ENCODE results near the gene PSMG4.

PSMG4 gene

DNA sequence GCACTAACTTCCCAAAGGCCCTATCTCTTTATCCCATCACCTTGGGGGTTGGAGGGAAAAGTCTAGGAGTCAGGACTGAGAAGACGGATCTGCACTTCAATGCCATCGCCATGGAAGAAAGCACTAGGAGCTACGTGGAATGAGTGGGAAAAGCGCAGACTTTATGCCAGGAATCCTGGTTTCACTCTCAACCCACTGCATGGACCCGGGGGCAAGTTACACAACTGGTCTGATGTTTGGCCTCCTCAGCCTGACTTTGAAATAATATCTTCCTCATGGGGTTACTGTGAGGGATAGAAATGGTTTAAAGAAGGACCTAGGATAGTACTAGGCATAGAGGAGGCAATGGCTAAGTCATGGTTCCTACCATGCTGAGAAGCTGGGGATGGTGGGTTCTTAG, 13.5 kb upstream of the PSMG4 start:
- intact Hi-C loops (cut with DNase I): loop anchor here (10.0 kb wide), 1 partner anchor 90 kb away; the partner anchor contains the start of gene TUBB2A
- DNase-seq: no peak

DNA sequence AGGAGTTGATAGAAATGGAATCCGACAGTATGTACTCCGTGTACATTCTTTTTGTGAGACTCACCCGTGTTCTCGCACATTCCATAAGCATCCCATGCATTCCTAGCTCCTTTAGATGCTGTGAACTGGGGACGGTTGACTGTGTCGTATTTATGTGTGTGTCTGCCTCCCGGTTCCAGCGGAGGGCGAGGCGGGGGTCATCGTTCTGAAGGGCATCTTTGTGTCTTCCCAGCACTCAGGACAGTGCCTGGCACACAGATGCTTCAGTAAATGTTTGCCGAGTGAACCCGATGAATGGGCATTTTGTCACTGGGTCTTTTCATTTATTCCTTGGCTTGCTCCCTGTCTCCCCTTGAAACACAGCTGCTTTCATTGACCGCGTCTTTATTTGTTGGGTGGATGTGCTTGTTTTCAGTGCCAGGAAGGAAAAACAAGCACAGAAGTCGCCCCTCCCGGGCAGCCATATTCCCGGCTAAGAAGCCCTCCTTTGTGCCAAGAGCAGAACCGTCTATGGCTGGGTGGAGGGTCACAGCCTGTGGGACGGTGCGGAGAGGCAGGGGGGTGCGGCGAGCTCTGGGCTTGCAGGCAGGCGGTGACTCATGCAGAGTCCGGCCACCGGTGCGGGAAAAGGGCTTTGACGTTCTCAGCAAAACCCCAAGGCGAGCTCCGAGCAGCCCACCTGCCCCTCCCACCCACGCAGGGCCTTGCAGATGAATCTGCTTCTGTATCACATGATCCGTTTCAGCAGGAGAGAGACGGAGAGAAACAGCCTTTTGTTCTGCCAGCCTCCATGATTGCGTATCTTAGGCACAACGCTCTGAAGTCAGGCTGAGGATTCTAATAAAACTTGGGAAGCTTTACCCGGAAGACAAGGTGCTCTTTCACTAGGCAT, 11.2 kb upstream of the PSMG4 start:
- intact Hi-C loops (cut with DNase I): loop anchor here (10.0 kb wide), 1 partner anchor 93 kb away; the partner anchor contains the start of gene TUBB2A
- DNase-seq: peak; percentile 75 to 96 (median 88)

DNA sequence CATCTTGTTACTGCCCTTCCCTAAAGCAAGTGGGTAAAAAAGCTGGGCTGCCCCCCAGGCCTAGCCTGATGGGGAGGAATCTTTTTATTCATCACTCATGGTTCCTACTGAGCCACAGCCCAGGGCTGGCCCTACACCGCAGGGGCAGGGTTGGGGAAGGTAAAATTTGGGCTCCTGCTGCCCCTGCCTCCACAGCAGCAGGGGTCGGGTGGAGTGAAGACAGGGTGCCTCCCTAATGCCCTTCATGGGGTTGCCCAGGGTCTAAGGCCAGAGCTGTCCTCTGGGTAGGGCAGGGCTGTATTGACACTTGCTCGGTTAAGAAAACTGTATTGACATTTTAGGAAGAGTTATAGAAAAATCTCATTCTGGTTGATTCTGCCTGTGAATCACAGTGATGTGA, 8.9 kb upstream of the PSMG4 start:
- no peak for DNase-seq
- intact Hi-C loops (cut with DNase I): loop anchor here (2.0 to 10.0 kb wide), 3 partner anchors 95 to 255 kb away; partner anchors contain the start of genes NQO2 and TUBB2A

DNA sequence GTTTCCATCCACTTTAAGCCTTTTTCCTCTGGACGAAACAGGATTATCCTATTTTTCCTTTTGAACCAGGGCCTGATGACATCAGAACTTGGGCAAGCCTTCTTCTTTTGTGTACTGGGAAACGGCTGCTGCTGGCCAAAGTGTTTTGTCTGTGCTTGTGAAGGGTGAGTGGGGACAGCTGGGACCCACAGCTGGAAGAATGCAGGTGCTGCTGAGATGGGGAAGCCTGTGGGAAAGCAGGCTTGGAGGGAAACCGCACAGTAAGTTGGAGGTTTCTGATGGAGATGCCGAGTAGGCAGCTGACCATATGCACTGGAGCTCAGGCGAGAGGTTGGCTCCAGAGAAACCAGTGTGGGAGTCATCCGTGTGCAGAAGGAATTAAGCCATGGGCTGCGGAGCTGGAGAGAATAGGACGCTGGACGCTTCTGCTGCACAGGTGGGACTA, 8.5 kb upstream of the PSMG4 start:
- DNase-seq: peak in 3 of 42 donors; percentile 34 to 58 (median 58)
- intact Hi-C loops (cut with DNase I): loop anchor here (2.0 to 10.0 kb wide), 2 partner anchors 123 to 255 kb away; partner anchors contain the start of gene NQO2

DNA sequence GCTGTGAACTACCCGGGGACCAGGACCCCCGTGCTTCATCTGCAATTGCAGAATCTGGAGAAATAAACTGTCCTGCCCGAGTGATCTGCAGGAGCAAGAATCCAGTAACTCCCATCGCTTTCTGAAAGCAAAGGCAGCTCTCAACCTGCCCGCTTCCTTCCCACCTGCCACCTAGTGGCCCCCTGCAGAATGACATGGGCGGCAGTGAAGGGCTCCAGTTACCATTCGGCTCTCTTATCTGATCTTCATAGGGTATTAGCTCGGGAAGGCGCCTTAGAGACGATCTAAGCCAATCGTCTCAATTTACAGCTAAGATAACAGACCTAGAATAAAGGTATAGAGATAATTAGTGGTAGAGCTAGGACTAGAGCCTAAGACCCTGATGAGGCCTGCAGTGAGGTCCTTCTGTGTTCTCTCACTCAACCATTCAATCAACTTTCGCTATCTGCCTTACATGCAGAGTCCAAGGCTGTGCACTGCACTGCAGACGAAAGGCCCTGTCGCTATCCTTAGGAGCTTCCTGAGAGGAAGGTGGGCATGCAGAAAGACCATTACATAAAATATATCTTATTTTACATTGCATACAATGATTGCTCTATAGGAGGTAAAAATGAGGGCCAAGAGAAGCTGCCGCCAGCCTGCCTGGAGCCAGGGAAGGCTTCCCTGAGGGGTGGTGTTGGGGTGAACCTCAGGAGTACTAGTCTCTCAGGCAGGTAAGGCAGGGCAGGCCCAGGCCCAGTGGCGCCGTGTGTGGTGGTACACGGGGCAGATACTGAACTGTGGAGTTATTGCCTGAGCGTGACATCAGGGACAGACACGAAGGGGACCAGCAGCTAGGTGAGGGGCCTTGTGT, 7.1 kb upstream of the PSMG4 start:
- intact Hi-C loops (cut with DNase I): loop anchor here (2.0 to 10.0 kb wide), 2 partner anchors 125 to 257 kb away; partner anchors contain the start of gene NQO2
- peak; percentile 60 to 95 (median 88) for DNase-seq

DNA sequence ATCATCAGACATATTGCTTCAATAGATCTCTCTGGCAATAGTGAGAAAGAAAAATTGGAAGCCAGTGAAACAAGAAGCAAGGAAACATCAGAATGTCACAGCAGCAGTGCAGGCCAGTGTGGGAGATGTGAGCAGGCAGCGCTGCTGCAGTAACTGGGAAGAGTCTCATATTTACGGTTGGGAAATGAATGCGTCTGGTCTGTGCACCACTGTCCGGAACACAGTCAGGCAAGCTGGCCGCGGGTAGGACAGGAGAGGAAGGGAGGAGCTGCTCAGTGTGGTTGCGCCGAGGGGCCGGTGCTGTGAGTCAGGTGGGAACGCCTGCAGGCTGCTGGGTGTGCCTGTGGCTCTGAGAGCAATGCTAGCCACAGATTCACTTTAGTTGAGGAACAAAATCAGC, 6.4 kb upstream of the PSMG4 start:
- no peak for DNase-seq
- intact Hi-C loops (cut with DNase I): loop anchor here (10.0 kb wide), 1 partner anchor 258 kb away; the partner anchor contains the start of gene NQO2

DNA sequence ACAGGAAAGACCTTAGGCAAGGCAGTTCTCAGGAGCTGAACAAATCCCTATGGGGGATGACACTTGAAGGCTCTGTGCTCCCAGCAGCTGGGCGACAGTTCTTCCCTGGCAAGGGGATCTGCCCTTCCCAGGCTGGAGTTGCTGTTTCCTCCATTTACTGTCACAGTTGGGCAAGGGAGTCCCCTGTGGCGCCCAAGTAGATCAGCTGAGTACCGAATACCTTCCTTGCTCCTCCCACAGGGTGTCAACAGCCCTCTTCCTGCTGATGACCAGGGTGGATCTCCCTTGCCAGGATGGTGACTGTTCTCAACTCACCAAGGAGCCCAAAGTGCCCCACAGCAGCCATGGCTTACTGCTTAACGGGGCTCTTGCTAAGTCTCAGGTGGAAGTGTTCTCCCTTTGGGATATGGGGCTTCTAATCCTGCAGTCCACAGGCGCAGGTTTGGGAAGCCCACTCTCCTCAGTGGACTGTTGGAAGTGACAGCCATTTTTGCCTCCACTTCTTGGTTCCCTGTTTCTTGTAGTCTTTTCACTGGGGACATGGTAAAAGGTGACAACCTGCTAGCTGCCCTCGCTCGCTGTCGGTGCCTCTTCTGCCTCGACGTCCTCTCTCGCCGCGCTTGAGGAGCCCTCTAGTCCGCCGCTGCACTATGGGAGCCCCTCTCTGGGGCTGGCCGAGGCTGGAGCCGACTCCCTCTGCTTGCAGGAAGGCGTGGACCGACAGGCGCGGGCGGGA, 5.7 kb upstream of the PSMG4 start:
- intact Hi-C loops (cut with DNase I): loop anchor here (10.0 kb wide), 1 partner anchor 258 kb away; the partner anchor contains the start of gene NQO2
- DNase-seq: no peak

DNA sequence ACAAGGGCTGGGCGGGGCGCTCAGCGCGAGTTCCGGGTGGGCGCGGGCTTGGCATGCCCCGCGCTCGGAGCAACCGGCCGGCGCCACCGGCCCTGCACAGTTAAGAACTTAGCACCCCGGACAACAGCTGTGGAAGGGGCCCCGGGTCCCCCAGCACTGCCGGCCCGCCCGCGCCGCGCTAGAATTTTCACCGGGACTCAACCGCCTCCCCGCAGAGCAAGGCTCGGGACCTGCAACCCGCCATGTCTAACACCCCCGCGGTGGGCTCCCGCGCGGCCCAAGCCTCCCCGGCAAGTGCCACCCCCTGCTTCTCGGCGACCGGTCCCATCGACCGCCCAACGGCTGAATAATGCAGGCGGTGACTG, 5.2 kb upstream of the PSMG4 start:
- DNase-seq: no peak

DNA sequence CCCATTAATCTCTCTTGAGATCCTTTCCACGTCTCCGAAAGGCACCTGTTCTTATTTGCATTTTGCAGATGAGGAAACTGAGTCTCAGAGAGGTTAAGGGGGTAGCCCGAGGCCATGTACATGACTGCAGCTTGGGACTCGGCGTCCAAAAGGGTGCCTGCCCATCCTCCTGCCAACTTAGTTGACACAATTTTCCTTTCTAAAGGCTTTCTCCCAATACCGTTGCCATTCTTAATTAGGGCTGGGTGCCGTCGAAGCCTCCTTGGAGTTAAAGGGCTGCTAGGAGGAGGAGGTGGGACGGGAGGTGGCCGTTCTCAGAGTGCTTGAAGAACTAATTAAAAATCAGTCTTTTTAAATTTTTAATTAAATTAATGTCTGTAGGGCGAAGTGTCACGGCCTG, 546 bp upstream of the PSMG4 start:
- intact Hi-C loops (cut with DNase I): loop anchor here (10.0 kb wide), 1 partner anchor 263 kb away; the partner anchor contains the start of gene NQO2
- DNase-seq: no peak

More for the DNA sequence above, 5.2 kb upstream of the PSMG4 start:
- intact Hi-C loops (cut with DNase I): loop anchor here (10.0 kb wide), 1 partner anchor 259 kb away; the partner anchor contains the start of gene NQO2

DNA sequence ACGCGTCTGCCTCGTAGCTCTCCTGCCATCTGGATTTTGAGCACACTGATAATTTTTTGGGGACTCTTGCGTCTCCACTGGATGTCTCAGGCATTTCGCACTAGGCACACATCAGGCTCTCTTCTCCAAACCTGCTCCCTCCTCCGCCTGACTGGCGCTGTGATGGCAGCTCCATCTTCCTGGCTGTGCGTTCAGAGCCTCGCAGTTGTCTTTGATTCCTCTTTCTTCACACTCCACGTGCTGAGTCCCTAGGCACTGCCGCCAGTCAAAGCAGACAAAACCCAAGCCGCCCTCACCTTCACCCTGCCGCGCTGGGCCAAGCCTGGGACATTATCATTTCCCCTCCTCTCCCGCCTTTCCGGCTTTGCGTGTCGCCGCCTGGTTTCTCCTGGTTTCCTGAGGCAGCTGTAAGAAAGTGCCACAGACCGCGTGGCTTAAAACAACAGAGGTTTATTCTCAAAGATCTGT, 778 bp downstream of the PSMG4 start:
- peak in 37 of 42 donors; percentile 27 to 81 (median 56) for DNase-seq
- intact Hi-C loops (cut with DNase I): loop anchor here (10.0 kb wide), 1 partner anchor 265 kb away; the partner anchor contains the start of gene NQO2

DNA sequence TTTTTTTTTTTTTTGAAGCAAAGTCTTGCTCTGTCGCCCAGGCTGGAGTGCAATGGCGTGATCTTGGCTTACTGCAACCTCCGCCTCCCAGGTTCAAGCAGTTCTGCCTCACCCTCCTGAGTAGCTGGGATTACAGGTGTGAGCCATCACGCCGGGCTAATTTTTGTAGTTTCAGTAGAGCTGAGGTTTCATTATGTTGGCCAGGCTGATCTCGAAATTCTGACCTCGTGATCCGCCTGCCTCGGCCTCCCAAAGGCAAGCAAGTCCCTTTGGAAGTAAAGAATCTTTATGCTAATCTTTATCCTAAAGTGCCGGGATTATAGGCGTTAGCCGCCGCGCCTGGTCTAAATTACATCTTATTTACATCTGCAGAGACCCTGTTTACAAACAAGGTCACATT, 1.5 kb downstream of the PSMG4 start:
- DNase-seq: no peak
- intact Hi-C loops (cut with DNase I): no loop called here

DNA sequence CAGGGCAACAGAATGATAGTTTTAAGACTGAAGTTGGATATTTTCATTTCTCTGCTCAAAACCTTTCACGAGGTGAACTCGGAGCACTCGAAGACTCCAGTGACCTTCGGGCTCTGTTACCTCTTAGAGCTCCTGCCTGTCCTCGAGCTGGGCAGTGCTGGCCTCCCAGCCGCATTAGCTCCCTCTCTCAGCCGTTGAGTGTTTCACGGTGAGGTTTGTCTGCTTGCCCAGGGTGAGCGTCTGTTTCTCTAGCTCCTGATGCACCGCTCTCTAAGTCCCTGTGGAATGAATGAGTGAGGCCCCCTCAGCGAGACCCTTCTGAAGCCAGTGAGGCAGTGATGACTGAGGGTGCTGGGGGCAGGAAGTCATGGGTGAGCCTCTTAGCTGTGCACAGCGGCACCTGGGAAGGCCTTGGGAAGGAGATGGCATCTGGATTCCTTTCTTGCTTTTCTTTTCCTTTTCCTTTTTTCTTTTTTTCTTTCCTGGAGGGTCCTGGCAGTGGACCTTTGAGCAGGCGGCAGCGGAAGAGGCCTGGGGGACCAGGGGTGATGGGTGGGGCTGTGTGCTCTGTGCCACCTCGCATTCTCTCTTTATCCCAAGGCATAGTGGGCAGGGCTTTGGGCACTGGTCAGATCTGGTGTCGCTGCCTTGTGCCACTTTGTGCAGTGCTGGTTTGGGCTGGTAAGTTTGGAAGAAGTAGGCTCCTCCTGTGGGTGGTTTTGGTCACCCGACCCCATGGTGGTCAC, 2.2 kb downstream of the PSMG4 start:
- no peak for DNase-seq
- intact Hi-C loops (cut with DNase I): no loop called here

DNA sequence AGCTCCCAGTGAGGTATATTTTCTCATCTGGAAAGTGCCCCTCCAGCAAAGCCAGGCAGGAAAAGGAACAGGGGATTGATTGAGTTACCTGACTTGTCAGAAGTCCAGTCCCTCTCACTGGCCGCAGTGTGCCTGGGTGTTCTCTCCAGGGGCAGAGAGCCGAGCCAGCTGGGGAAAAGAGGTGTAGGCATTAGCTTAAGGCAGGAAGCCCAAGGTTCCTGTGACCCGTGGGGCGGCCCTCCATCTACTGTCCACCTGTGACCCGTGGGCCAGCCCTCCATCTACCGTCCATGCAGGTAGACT, 2.7 kb downstream of the PSMG4 start:
- intact Hi-C loops (cut with DNase I): no loop called here
- no peak for DNase-seq

DNA sequence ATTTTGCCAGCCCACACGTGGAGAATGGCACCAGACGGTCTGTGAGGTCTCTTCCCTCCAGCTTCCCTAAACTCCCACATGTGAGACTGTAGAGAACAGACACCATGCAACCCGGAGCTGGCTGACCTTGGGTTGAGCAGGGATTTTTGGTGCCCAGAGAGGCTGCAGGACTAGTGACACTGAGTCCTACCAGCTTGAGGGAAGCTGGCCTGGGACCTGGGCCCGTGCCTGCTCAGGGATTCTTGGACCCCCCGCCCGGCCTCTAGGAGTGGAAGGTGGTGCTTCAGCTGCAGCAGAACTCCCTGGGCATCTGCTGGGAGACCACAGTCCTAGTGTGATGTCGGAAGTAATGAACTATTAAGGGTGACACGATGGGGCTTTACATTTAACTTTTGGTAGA, 3.2 kb downstream of the PSMG4 start:
- no peak for DNase-seq
- intact Hi-C loops (cut with DNase I): no loop called here

DNA sequence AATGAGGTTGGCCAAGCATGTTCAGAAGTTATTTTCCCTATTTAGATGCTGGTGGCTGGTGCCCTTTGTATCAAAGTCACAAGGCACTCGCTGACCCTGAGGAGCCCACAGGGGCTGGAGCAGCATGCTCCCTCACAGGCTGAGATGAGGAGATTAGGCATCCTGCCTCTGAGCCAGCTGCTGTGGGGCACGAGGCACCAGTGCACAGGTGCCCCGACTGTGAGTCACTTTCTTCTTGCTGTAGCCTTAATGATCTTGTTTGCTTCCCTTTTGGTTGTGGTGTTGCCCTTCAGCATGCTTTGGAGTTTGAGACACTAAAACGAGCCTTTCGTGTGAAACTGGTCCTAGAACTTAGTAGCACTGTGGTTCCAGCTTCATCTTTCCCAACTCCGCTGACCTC, 4.3 kb downstream of the PSMG4 start:
- DNase-seq: no peak
- intact Hi-C loops (cut with DNase I): no loop called here

DNA sequence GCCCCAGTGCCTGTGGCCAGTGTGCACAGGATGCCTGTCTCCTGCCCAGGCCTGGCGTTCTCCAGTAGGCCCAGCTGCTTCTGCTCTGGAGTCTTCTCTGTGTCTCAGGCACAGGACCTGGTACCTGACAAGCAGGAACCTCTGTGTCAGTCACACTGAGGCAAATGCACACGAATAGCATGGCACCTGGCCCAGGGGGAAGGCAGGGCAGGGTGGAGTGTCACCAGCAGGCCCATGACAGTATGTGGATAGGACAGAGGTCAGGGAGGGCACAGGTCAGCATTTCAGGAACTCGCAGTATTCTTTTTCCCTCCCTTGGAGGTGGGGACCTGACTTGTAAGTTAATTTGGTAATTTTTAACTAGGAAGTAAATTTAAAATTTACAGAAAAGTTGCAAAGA, 5.6 kb downstream of the PSMG4 start:
- intact Hi-C loops (cut with DNase I): no loop called here
- no peak for DNase-seq

DNA sequence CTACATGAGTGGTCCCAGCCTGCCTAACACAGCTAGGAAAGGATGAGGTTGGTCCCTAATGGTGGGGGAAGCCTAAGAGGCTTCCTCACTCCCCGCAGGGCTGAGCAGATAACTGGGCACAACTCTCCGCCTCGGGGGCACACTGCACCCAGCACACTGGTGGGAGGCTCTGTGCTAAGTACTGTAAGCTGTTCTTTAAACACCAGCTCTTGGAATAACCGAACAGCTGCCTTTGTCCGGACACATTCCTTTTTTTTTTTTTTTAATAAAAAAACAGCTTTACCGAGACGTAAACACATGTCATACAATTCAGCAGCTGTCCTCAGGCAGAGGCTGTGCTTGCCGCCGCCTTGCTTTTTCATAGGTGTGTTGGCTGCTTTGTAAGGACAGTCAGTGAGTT, 6.9 kb downstream of the PSMG4 start:
- intact Hi-C loops (cut with DNase I): no loop called here
- no peak for DNase-seq

DNA sequence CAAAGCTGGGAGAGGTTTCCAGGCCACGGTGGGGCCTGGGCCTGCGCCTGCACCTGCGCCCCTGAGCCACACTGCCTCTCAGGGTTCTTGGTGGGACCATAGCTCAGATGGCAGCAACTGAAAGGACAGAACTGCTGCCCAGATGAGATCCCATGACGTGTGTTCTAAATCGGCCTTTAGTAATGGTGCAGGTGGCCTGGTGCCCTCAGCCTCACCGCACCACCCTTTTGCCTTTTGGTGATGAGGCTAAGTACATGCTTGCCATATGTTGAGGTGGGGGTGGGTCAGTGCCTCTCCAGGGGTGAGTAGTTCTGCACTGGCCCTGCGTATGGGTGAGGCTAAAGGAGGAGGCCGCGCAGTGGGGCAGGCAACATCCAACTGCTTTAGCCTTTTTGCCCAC, 7.4 kb downstream of the PSMG4 start:
- intact Hi-C loops (cut with DNase I): no loop called here
- DNase-seq: no peak
